CD4-positive, alpha-beta T cell treated with Interleukin-4 for 4 hours (primary cell): ENCODE results near the gene FBXO31.
"Not testable (repeated sequence)": the region's sequence is repeated elsewhere in the genome, so short reads cannot be mapped to it uniquely, and the experiment has no call there.

Source experiments
- DNase-seq: peaks from one replicate; pipeline ENCODE4 v3.0.0-alpha.2; 2020

FBXO31 gene

GRCh38 chr16:87411375-87412271 lies 28.0 kb upstream of the FBXO31 start:
- no peak for DNase-seq

- no peak for DNase-seq
Observed at GRCh38 chr16:87410968-87411367, 27.4 kb upstream of the FBXO31 start.

GRCh38 chr16:87410530-87410929 lies 27.0 kb upstream of the FBXO31 start:
- no peak for DNase-seq

GRCh38 chr16:87409781-87410180 lies 26.2 kb upstream of the FBXO31 start:
- no peak for DNase-seq

GRCh38 chr16:87409153-87409552 lies 25.6 kb upstream of the FBXO31 start:
- DNase-seq: no peak

- peak; percentile 22 for DNase-seq
Observed at GRCh38 chr16:87407511-87408112, 24.0 kb upstream of the FBXO31 start.

- no peak for DNase-seq
Observed at GRCh38 chr16:87406495-87407088, 23.0 kb upstream of the FBXO31 start.

- DNase-seq: no peak
Observed at GRCh38 chr16:87404764-87405625, 21.4 kb upstream of the FBXO31 start.

- no peak for DNase-seq
Observed at GRCh38 chr16:87395181-87395842, 11.7 kb upstream of the FBXO31 start.

GRCh38 chr16:87393680-87394055 lies 10.1 kb upstream of the FBXO31 start:
- no peak for DNase-seq

GRCh38 chr16:87392821-87393679 lies 9.5 kb upstream of the FBXO31 start:
- DNase-seq: no peak

GRCh38 chr16:87391950-87392820 lies 8.6 kb upstream of the FBXO31 start, which contains the start of gene MAP1LC3B:
TSS of gene MAP1LC3B (plus strand) at chr16:87392336. CDS start at chr16:87392428, 92 bp downstream.
- peak; percentile 97 for DNase-seq

GRCh38 chr16:87391324-87391949 lies 7.9 kb upstream of the FBXO31 start:
- DNase-seq: no peak

GRCh38 chr16:87390641-87391323 lies 7.2 kb upstream of the FBXO31 start:
- DNase-seq: no peak

GRCh38 chr16:87389914-87390313 lies 6.3 kb upstream of the FBXO31 start:
- not testable (repeated sequence) for DNase-seq

GRCh38 chr16:87389245-87389644 lies 5.7 kb upstream of the FBXO31 start:
- DNase-seq: no peak

GRCh38 chr16:87388818-87389134 lies 5.2 kb upstream of the FBXO31 start:
- no peak for DNase-seq

- peak; percentile 97 for DNase-seq
Observed at GRCh38 chr16:87387942-87388817, 4.6 kb upstream of the FBXO31 start.

GRCh38 chr16:87384875-87385167 lies 1.2 kb upstream of the FBXO31 start:
- not testable (repeated sequence) for DNase-seq
